Body of pancreas (tissue), 4 donors: Measurements from ENCODE around the gene PNPLA2. TPM values are rescaled to one million over a fixed set of nuclear protein-coding genes. Genes with fewer than 3 reads are reported as not detected.

Source experiments
- ATAC-seq: fragments of 150-250 bp; one replicate; pipeline ENCODE4 v1.9.1; 2016
- DNase-seq, 4 donors: peaks; one replicate each; pipeline ENCODE4 v3.0.0-alpha.2; 2019
- H3K27ac ChIP-seq, 4 donors: fragments of 200-600 bp; sonication (generic); 1 replicate in 3 of 4; 2 replicates in 1 of 4; pipeline versions ENCODE4 v1.5.1 to v1.6.1; 2016 to 2019; ENCODE audit warnings: mild to moderate bottlenecking in 1 of 4, mixed read lengths in 1 of 4, moderate library complexity in 1 of 4
- H3K27me3 ChIP-seq, 2 donors: fragments of 200-600 bp; sonication (generic); one replicate each; pipeline ENCODE4 v1.6.0; 2016; ENCODE audit warnings: mild to moderate bottlenecking in 1 of 2
- H3K36me3 ChIP-seq, 2 donors: fragments of 200-600 bp; sonication (generic); replicated peaks in 1 of 2; 2 replicates each; pipeline ENCODE4 v1.5.1; 2016; ENCODE audit warnings: low read depth in 2 of 2; ENCODE audit not compliant: insufficient read depth in 1 of 2
- H3K4me1 ChIP-seq: fragments of 200-600 bp; sonication (generic); one replicate; pipeline ENCODE4 v1.6.0; 2016
- H3K4me3 ChIP-seq, 2 donors: fragments of 200-600 bp; sonication (generic); 1 replicate in 1 of 2; 2 replicates in 1 of 2; pipeline ENCODE4 v1.5.1; 2016 to 2019
- H3K9me3 ChIP-seq, 3 donors: fragments of 200-600 bp; sonication (generic); 1 replicate in 2 of 3; 2 replicates in 1 of 3; pipeline ENCODE4 v1.5.1; 2016
- POLR2A ChIP-seq, 3 donors: fragments of 450-650 bp; IDR thresholded peaks; one replicate each; pipeline ENCODE4 v1.6.1; 2016; ENCODE audit warnings: antibody characterized with exemption in 3 of 3, mild to moderate bottlenecking in 2 of 3
- WGBS, 2 donors: methylation state at CpG; one replicate each; pipeline ENCODE4 v1.1.5; 2017; 5-methylcytosine and 5-hydroxymethylcytosine counted together
- intact Hi-C: fragments of 100-400 bp; cut with DNase I; formaldehyde crosslinking; loops from one replicate; pipeline ENCODE4 v1.15.1; 2023
- total RNA-seq, 2 donors: library from RNA; depleted of rRNA; stranded (reverse); fragments of >200 nt; gene quantifications; one replicate each; pipeline ENCODE4 v1.1.0, GENCODE V29; 2016
- TF ChIP-seq, protein P1 (sequence below), 7 experiments: fragments of 450-650 bp in 4 of 7; fragments of 200-600 bp in 3 of 7; sonication (generic) in 3 of 7; IDR thresholded peaks; one replicate each; pipeline ENCODE4 v1.5.1; 2016 to 2019; ENCODE audit warnings: antibody characterized with exemption in 7 of 7

PNPLA2 gene
- total RNA-seq, 2 donors from 2014 or later, result 72.1 to 351 TPM

DNA sequence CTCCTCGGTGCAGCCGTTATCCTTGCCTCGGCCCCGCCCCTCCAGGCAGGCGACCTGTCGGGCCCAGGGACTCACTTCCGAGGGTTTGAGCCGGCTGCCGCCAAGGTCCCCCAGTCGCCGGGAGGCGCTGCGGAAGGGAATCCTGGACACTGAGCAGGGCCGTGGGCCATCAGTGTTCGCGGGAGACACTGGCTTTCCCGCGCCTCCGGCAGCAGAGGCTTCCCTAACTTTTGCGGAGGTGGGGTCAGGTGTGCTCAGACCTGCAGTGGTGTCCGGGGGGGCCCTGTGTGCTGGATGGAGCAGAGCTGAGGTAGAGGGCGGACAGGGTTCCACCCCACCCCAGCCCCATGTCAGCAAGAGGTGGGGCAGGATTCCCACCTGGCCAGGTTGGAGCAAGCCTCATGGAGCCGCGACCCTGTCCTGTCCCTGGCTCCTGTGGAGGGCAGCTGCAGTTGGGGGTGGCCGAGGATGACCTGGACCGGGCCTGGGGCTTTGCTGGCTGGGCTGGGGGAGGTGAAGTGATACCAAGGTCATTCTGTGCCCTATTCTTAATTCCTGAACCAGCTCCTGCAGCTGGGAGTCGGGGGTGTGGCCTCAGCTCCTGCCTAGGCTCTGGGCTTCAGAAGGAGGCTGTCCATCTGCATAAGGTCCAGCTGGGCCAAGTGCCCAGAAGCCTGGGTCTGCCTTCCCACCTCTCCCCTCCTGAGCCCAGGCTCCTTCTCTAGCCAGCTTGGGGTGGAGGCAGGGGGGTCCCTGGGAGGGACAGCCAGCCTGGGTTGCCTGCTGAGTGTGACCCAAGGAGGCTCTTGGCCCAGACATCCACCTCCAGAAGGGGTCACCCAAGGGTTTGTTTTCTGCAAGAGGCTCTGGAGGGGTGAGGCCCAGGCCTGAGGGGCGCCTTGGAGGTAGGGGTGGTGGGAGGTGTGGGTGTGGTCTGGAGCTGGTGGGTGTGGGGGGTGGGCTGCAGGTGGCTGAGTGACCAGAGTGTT, 32.4 kb downstream of the PNPLA2 start:
- Histone ChIP-seq H3K27ac (no peak overlapping the region), H3K4me1 (peaks cover 31% of the 10 kb centered on the region), H3K9me3 (no peaks in the 10 kb centered on the region), H3K36me3 (no peaks in the 10 kb centered on the region), H3K4me3 (no peak overlapping the region), H3K27me3 (peaks cover 0 to 6% of the 10 kb centered on the region in 2 donors)
- TF ChIP-seq, protein P1, sequence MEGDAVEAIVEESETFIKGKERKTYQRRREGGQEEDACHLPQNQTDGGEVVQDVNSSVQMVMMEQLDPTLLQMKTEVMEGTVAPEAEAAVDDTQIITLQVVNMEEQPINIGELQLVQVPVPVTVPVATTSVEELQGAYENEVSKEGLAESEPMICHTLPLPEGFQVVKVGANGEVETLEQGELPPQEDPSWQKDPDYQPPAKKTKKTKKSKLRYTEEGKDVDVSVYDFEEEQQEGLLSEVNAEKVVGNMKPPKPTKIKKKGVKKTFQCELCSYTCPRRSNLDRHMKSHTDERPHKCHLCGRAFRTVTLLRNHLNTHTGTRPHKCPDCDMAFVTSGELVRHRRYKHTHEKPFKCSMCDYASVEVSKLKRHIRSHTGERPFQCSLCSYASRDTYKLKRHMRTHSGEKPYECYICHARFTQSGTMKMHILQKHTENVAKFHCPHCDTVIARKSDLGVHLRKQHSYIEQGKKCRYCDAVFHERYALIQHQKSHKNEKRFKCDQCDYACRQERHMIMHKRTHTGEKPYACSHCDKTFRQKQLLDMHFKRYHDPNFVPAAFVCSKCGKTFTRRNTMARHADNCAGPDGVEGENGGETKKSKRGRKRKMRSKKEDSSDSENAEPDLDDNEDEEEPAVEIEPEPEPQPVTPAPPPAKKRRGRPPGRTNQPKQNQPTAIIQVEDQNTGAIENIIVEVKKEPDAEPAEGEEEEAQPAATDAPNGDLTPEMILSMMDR (IDR thresholded peaks at IDR 0.05), result no peak
- TF ChIP-seq POLR2A (IDR thresholded peaks at IDR 0.05), result no peak
- DNase-seq, result no peak
- no peak for ATAC-seq
- intact Hi-C loops, result no loop called here
- 86 to 100% methylated on average over 3 to 22 of the region's 28 CpGs for WGBS, 2 donors

GRCh38 chr11:852762-853161, 34.0 kb downstream of the PNPLA2 start:
- Histone ChIP-seq H3K4me3 (no peak overlapping the region), H3K4me1 (peaks cover 30% of the 10 kb centered on the region), H3K27ac (no peak overlapping the region), H3K27me3 (peaks cover 0 to 6% of the 10 kb centered on the region in 2 donors), H3K9me3 (no peaks in the 10 kb centered on the region), H3K36me3 (no peaks in the 10 kb centered on the region)
- ATAC-seq, result no peak
- 78 to 89% methylated on average over 4 to 15 of the region's 15 CpGs for WGBS, 2 donors
- no peak for DNase-seq
- intact Hi-C loops, result no loop called here
- TF ChIP-seq POLR2A (IDR thresholded peaks at IDR 0.05), result no peak

DNA sequence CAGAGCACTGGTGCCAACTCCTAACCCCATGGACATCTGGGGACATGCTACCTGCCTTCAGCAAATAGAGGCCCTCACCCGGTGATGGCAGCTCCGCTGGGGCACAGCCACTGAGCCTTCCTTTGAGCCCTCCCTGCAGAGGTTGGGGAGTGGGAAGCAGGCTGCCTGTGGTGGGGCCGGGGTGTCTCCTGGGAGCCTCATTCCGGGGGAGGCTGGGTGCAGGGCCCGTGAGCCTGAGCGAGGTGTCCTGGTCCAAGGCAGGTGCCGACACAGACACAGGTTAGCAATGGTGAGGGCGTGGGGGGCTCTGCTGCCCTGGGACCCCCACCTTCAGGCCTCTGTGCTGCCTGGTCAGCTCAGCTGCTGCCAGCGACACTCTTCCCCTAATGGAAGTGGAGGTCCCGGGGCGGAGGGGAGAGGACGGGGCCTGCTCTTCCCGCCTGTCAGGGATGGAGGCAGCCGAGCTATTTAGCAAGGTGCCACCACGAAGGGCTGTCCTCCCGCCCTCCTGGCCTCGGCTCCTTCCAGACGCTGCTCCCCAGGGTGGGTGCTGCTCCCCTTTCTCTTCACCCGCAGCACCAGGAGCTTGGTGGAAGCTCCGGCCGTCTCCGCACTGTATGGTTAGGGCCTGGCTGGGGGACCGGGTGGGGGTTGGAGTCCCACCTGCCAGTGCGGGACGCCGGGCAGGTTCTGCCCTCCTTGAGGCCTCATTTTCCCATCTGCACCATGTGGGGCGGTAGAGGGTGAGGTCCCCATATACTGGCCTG, 35.2 kb downstream of the PNPLA2 start:
- Histone ChIP-seq H3K27me3 (peaks cover 0 to 6% of the 10 kb centered on the region in 2 donors), H3K4me1 (peaks cover 19% of the 10 kb centered on the region), H3K4me3 (no peak overlapping the region), H3K9me3 (no peaks in the 10 kb centered on the region), H3K27ac (no peak overlapping the region), H3K36me3 (no peaks in the 10 kb centered on the region)
- intact Hi-C loops, result no loop called here
- DNase-seq (no peak), ATAC-seq (no peak)
- WGBS, 2 donors, result 95 to 97% methylated on average over 18 to 22 of the region's 27 CpGs
- TF ChIP-seq, protein P1 (IDR thresholded peaks at IDR 0.05), result no peak
- no peak for TF ChIP-seq POLR2A (IDR thresholded peaks at IDR 0.05)

- Histone ChIP-seq H3K27ac (no peak overlapping the region), H3K9me3 (no peaks in the 10 kb centered on the region), H3K4me1 (peaks cover 16% of the 10 kb centered on the region), H3K27me3 (no peaks in the 10 kb centered on the region), H3K36me3 (no peaks in the 10 kb centered on the region), H3K4me3 (no peak overlapping the region)
- intact Hi-C loops, result loop anchor here (5.0 kb wide), 1 partner anchor 183 kb away; the partner anchor contains the start of gene MUC6
- no peak for ATAC-seq
- WGBS, 2 donors, result 91 to 95% methylated on average over 9 to 20 of the region's 20 CpGs
- DNase-seq, result no peak
- TF ChIP-seq, protein P1 (IDR thresholded peaks at IDR 0.05), result no peak
- no peak for TF ChIP-seq POLR2A (IDR thresholded peaks at IDR 0.05)
These were observed 36.1 kb downstream of the PNPLA2 start for GRCh38 chr11:854601-855329.
